ENCODE results near the gene EVX1.

EVX1 gene

DNA sequence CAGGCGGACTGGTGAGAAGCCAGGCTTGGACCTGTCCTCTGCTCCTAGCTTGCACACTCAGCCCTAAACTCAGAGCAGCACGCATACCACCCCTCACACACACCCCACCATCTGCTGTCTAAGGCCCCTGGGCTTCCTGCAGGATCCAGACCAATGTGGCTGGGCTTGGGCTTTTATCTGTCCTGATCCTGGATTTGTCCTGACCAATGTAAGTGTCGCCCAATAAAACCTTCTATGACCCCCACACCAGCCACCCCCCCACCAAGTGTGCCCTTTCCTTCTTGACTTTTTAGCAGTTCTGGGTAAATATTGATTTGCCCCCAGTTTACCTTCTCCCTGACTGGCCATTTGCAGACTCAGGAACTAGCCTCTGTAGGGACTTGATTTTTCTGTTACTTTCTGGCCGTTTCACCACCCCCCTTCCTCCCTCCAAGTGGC lies 41.0 kb upstream of the EVX1 start:
- TF ChIP-seq, protein P1, sequence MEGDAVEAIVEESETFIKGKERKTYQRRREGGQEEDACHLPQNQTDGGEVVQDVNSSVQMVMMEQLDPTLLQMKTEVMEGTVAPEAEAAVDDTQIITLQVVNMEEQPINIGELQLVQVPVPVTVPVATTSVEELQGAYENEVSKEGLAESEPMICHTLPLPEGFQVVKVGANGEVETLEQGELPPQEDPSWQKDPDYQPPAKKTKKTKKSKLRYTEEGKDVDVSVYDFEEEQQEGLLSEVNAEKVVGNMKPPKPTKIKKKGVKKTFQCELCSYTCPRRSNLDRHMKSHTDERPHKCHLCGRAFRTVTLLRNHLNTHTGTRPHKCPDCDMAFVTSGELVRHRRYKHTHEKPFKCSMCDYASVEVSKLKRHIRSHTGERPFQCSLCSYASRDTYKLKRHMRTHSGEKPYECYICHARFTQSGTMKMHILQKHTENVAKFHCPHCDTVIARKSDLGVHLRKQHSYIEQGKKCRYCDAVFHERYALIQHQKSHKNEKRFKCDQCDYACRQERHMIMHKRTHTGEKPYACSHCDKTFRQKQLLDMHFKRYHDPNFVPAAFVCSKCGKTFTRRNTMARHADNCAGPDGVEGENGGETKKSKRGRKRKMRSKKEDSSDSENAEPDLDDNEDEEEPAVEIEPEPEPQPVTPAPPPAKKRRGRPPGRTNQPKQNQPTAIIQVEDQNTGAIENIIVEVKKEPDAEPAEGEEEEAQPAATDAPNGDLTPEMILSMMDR (IDR thresholded peaks at IDR 0.05; ENCODE audit: control extremely low read depth, extremely low read depth, low read depth, missing control alignments) = no peak
- no peak for DNase-seq (ENCODE audit: extremely low spot score)
- ChIA-PET POLR2A (no interaction called here), CTCF (interaction anchor here (1.3 kb wide), 1 partner anchor 403 kb away, joined by 3 read pairs; no protein-coding TSS in a partner anchor)

DNA sequence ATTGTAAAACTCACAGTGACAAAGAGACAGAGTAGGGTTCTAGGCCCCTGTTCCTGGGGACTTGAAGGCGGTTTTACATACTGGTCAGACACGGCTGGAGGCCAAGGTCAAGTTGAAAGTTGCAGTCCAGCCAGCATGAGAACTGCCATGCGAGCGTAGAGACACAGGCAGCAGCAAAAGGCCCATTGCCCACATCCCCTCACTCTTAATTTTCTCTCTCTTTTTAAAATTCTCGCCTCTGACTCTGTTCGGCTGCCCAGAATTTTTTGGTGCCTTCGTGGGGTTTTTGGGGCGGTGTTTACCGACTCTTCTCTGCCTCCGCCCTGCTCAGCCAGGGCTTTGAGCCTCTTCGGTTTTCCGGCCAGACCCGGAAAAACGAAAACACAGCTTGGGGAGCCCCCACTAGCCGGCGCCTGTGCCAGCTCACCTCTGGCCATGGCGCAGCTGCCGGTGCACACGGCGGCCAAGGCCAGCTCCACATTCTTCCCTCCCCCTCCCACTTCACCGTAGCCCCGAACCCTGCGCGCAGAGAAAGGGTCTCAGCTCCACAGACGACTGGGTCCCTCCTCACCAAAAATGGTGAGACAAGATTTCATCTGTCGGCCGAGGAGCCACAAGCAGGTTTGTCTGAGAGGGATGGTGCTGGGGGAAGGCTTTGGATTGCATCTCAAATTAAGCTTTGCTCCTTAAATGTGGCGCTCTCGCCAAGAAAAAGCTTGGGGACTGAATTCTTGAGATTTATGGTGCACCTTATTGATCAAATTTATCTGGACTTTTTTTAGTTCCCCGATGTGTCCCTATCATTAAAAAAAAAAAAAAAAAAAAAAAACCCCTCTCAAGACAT lies 40.4 kb upstream of the EVX1 start:
- POLR2A ChIA-PET = no interaction called here
- DNase-seq (ENCODE audit: extremely low spot score) = no peak
- TF ChIP-seq, protein P1 (IDR thresholded peaks at IDR 0.05; ENCODE audit: control extremely low read depth, extremely low read depth, low read depth, missing control alignments) = no peak
- CTCF ChIA-PET = interaction anchor here (0.8 to 1.3 kb wide), 2 partner anchors 40 to 403 kb away, joined by 3 read pairs; no protein-coding TSS in a partner anchor

DNA sequence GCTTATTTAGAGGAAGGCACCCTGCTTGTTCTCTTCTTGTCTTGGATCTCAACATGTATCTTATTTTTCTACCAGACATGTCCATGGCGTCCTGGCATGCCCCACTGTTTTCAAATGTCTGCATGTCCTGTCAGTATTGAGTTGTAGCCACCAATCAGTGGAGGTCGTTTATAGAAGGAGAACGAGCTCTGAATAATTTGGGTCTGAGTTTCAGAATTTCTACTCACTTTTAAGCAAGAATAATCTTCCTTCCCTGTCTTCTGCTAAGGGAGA lies 39.8 kb upstream of the EVX1 start:
- ChIA-PET POLR2A (no interaction called here), CTCF (interaction anchor here (0.8 to 1.3 kb wide), 2 partner anchors 41 to 402 kb away, joined by 3 read pairs; no protein-coding TSS in a partner anchor)
- TF ChIP-seq, protein P1 (IDR thresholded peaks at IDR 0.05; ENCODE audit: control extremely low read depth, extremely low read depth, low read depth, missing control alignments) = no peak
- DNase-seq (ENCODE audit: extremely low spot score) = no peak

DNA sequence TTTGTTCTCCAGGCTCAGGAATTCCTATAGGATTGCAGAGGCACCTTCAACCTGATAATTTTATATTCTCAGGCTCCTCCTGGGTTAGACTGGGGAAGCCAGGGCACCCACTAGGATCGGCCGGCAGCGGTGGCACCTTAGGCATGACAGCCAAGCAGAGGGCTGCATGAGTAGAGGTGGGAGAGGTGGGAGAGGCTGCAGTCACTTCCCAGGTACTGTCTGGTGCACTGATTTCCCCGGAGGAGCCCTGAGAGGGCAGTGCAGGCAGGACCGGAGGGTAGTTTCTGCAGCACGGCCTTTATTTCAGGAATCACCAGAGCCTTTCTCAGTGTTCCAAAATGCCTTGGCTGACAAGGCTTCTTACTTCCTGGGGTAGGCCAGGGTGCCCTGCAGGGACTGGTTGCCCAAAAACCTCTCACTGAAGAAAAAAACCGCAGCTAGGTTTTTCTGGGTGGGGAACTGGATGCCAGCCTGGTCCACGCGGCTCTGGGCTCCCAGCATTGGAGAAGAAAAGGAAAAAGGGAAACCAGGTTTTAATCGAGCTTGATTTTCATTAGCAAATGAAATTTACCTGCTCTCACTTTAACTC lies 39.1 kb upstream of the EVX1 start:
- POLR2A ChIA-PET = no interaction called here
- CTCF ChIA-PET = interaction anchor here (1.0 to 1.9 kb wide), 2 partner anchors 8 to 35 kb away, joined by 3 to 5 read pairs; no protein-coding TSS in a partner anchor
- no peak for DNase-seq (ENCODE audit: extremely low spot score)
- TF ChIP-seq, protein P1 (IDR thresholded peaks at IDR 0.05; ENCODE audit: control extremely low read depth, extremely low read depth, low read depth, missing control alignments) = no peak

DNA sequence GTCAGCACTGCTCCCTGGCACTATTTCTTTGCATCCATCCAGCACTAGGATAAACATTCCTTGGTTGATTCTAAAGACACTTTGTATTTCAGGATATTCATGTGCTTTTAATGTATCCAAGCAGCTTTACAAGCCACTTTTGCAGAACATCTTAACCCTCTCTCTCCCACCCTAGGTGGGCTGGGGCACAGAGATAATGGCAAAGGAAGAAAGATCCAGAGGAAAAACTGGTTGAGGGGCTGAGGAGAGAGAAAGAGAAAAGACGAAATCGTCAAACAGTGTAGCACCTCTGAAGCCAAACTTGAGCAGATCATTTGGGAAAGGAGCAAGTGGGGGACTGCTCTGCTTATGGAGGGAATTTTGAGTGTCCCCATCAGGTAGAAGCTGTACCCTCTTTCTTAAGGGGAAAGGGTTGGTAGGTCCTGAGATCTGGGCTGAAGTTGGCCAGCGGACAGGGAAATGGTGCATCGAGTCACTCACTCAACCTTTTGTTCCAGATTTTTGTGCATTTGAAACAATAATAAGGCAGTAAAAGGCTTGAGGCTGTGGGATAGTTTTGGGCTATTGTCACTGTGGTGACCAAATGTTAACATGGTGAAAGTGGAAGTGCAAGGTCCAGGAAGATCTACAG lies 38.5 kb upstream of the EVX1 start:
- CTCF ChIA-PET = interaction anchor here (1.0 to 1.9 kb wide), 2 partner anchors 9 to 34 kb away, joined by 3 to 5 read pairs; no protein-coding TSS in a partner anchor
- no peak for DNase-seq (ENCODE audit: extremely low spot score)
- TF ChIP-seq, protein P1 (IDR thresholded peaks at IDR 0.05; ENCODE audit: control extremely low read depth, extremely low read depth, low read depth, missing control alignments) = no peak
- POLR2A ChIA-PET = no interaction called here

DNA sequence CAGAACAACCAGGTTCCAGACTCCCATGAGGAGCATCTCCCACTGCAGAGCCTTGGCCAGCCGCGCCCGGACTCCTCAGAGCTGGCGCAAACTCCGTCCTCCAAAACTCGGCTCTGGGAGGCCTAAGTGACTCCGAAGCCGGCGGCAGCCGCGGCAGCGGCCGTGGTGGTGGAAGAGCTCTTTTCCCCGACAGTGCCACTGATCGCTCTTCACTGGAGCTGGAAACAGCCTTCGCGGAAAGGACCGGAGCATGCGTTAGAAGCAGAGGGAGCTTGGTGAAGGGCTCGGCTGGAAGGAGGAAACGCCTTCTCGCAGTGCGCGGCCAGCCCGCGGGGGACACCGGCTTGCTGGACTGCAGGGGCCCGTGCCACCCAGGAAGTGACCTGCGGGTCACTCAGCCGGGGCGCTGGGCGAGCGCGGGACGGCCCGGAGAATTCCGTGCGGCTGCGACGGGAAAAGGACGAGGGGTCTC lies 37.7 kb upstream of the EVX1 start:
- CTCF ChIA-PET = interaction anchor here (1.9 kb wide), 1 partner anchor 9 kb away, joined by 5 read pairs; no protein-coding TSS in a partner anchor
- no peak for DNase-seq (ENCODE audit: extremely low spot score)
- TF ChIP-seq, protein P1 (IDR thresholded peaks at IDR 0.05; ENCODE audit: control extremely low read depth, extremely low read depth, low read depth, missing control alignments) = no peak
- POLR2A ChIA-PET = no interaction called here

Measured in GM10248 (cell line).